Right lobe of liver (tissue), 6 donors: ENCODE data around the gene ADAMTS4. TPM values are rescaled to one million over a fixed set of nuclear protein-coding genes. Genes with fewer than 3 reads are reported as not detected.

Experiments used
- ATAC-seq, 4 donors: fragments of 200-7000 bp; cut with Tn5 transposase; one replicate each; pipeline ENCODE4 v1.9.1; 2020; ENCODE audit warnings: mild to moderate bottlenecking in 4 of 4, moderate library complexity in 4 of 4
- DNase-seq, 3 donors: peaks; one replicate each; pipeline ENCODE4 v3.0.0-alpha.2; 2020
- H3K27ac ChIP-seq, 3 donors: fragments of 200-600 bp; one replicate each; pipeline ENCODE4 v1.8.0; 2022
- H3K27me3 ChIP-seq, 2 donors: fragments of 200-600 bp; one replicate each; pipeline ENCODE4 v1.8.0; 2022
- H3K36me3 ChIP-seq, 4 donors: fragments of 200-600 bp; sonication (generic) in 1 of 4; one replicate each; pipeline versions ENCODE4 v1.5.1 to v1.8.0; 2017 to 2022; ENCODE audit warnings: control low read depth in 1 of 4
- H3K4me1 ChIP-seq, 4 donors: fragments of 200-600 bp; sonication (generic) in 1 of 4; one replicate each; pipeline versions ENCODE4 v1.5.1 to v1.8.0; 2017 to 2022; ENCODE audit warnings: control low read depth in 1 of 4
- H3K4me3 ChIP-seq, 3 donors: fragments of 200-600 bp; one replicate each; pipeline ENCODE4 v1.8.0; 2022
- H3K9me3 ChIP-seq, 4 donors: fragments of 200-600 bp; sonication (generic) in 1 of 4; one replicate each; pipeline versions ENCODE4 v1.5.1 to v1.8.0; 2017 to 2022; ENCODE audit warnings: control low read depth in 1 of 4
- POLR2A ChIP-seq: fragments of 450-650 bp; IDR thresholded peaks from one replicate; pipeline ENCODE4 v1.6.1; 2017; ENCODE audit warnings: antibody characterized with exemption, mild to moderate bottlenecking
- WGBS: methylation state at CpG from one replicate; pipeline ENCODE4 v1.1.6; 2018; ENCODE audit warnings: low coverage, low lambda C conversion rate; ENCODE audit not compliant: insufficient coverage; ENCODE audit errors: missing lambda C conversion rate; 5-methylcytosine and 5-hydroxymethylcytosine counted together
- intact Hi-C, 2 donors: fragments of 100-400 bp; cut with DNase I; formaldehyde crosslinking; loops; one replicate each; pipeline versions ENCODE4 v1.11.2 to v1.14.1; 2022
- total RNA-seq, 6 experiments: library from RNA; depleted of rRNA in 2 of 6; stranded (reverse); fragments of >200 nt in 2 of 6; fragmentation: NEBNext Ultra II Directional in 3 of 6; extraction: Animal tissue kit (Norgen Biotek cat#: 25700) in 3 of 6; gene quantifications; one replicate each; pipeline versions ENCODE4 v1.1.0 to v1.2.4, GENCODE V29; 2016 to 2023
- TF ChIP-seq, protein P1 (sequence below), 4 donors: fragments of 200-600 bp in 3 of 4; fragments of 450-650 bp in 1 of 4; IDR thresholded peaks; one replicate each; pipeline versions ENCODE4 v1.5.1 to v1.8.0; 2016 to 2022; ENCODE audit warnings: antibody characterized with exemption in 4 of 4, mild to moderate bottlenecking in 2 of 4
- donor health status: DM: no; HTN: yes; CAD: no.
- donor health status: DM: no; HTN: no; CAD: no.
- donor health status: DM: no; HTN: no; CAD: no.
- donor health status: DM: no; HTN: yes; CAD: no.
- donor health status: DM: no; HTN: yes; CAD: no.

ADAMTS4 gene
- total RNA-seq, 6 experiments from 2014 or later, result 0.29 to 11.0 (median 2.1) TPM

GRCh38 chr1:161175771-161176453 lies 22.9 kb downstream of the ADAMTS4 start:
- Histone ChIP-seq H3K36me3 (peaks cover 0 to 34% (median 13%) of the 10 kb centered on the region in 4 donors), H3K27ac (peak overlapping the region in 1 of 3 donors; percentile 80), H3K27me3 (no peaks in the 10 kb centered on the region), H3K4me3 (peak overlapping the region in 1 of 3 donors; percentile 72), H3K9me3 (no peaks in the 10 kb centered on the region), H3K4me1 (peaks cover 0 to 24% (median 7%) of the 10 kb centered on the region in 4 donors)
- intact Hi-C loops, result no loop called here
- TF ChIP-seq, protein P1, sequence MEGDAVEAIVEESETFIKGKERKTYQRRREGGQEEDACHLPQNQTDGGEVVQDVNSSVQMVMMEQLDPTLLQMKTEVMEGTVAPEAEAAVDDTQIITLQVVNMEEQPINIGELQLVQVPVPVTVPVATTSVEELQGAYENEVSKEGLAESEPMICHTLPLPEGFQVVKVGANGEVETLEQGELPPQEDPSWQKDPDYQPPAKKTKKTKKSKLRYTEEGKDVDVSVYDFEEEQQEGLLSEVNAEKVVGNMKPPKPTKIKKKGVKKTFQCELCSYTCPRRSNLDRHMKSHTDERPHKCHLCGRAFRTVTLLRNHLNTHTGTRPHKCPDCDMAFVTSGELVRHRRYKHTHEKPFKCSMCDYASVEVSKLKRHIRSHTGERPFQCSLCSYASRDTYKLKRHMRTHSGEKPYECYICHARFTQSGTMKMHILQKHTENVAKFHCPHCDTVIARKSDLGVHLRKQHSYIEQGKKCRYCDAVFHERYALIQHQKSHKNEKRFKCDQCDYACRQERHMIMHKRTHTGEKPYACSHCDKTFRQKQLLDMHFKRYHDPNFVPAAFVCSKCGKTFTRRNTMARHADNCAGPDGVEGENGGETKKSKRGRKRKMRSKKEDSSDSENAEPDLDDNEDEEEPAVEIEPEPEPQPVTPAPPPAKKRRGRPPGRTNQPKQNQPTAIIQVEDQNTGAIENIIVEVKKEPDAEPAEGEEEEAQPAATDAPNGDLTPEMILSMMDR (IDR thresholded peaks at IDR 0.05), result no peak
- no peak for TF ChIP-seq POLR2A
- ATAC-seq, result no peak
- WGBS, result 84% methylated on average over 7 of the region's 10 CpGs
- peak in 2 of 3 donors; percentile 14 to 40 for DNase-seq

GRCh38 chr1:161174911-161175310 lies 23.9 kb downstream of the ADAMTS4 start:
- Histone ChIP-seq H3K4me3 (no peak overlapping the region), H3K36me3 (peaks cover 0 to 40% (median 14%) of the 10 kb centered on the region in 4 donors), H3K27ac (no peak overlapping the region), H3K9me3 (no peaks in the 10 kb centered on the region), H3K27me3 (no peaks in the 10 kb centered on the region), H3K4me1 (peaks cover 0 to 24% (median 7%) of the 10 kb centered on the region in 4 donors)
- intact Hi-C loops, result no loop called here
- 96% methylated on average over 4 of the region's 11 CpGs for WGBS
- ATAC-seq (no peak), DNase-seq (peak in 2 of 3 donors; percentile 14 to 46)
- TF ChIP-seq, protein P1 (IDR thresholded peaks at IDR 0.05), result no peak
- no peak for TF ChIP-seq POLR2A

DNA sequence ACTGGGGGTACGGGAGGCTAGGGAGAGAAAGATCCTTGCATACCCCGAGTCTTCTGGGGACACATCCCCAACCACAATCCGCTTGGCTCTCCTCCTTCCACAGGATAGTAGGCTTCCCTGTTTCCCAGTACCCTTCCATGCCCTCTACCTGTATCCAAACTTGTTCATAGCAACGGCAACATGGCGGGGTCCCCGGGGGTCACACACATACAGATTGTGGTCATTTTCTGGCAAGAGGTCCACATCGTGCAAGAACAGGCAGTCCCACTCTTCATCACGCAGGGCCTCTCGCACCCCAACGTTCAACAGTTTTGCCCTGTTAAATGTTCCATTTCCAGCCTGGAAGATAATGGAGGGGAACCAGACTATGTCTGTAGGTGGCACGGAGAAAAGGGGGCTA lies 25.1 kb downstream of the ADAMTS4 start:
- no peak overlapping the region for H3K27ac ChIP-seq
- H3K9me3 ChIP-seq, result no peaks in the 10 kb centered on the region
- TF ChIP-seq, protein P1 (IDR thresholded peaks at IDR 0.05), result no peak
- TF ChIP-seq POLR2A, result no peak
- WGBS, result 93% methylated on average over 6 of the region's 11 CpGs
- intact Hi-C loops, result no loop called here
- ATAC-seq, result no peak
- H3K4me3 ChIP-seq, result no peak overlapping the region
- H3K36me3 ChIP-seq, result peaks cover 0 to 40% (median 14%) of the 10 kb centered on the region in 4 donors
- H3K27me3 ChIP-seq, result no peaks in the 10 kb centered on the region
- peak in 2 of 3 donors; percentile 6 to 20 for DNase-seq
- H3K4me1 ChIP-seq, result peaks cover 0 to 24% (median 7%) of the 10 kb centered on the region in 4 donors

GRCh38 chr1:161172776-161173376 lies 26.0 kb downstream of the ADAMTS4 start:
- H3K4me1 ChIP-seq, result peaks cover 0 to 17% (median 5%) of the 10 kb centered on the region in 4 donors
- ATAC-seq (no peak), DNase-seq (peak in 2 of 3 donors; percentile 15 to 30)
- no peaks in the 10 kb centered on the region for H3K9me3 ChIP-seq
- intact Hi-C loops, result no loop called here
- 33% methylated on average over 4 of the region's 4 CpGs for WGBS
- no peak overlapping the region for H3K27ac ChIP-seq
- no peaks in the 10 kb centered on the region for H3K27me3 ChIP-seq
- H3K36me3 ChIP-seq, result peaks cover 0 to 40% (median 14%) of the 10 kb centered on the region in 4 donors
- H3K4me3 ChIP-seq, result no peak overlapping the region
- no peak for TF ChIP-seq POLR2A
- TF ChIP-seq, protein P1 (IDR thresholded peaks at IDR 0.05), result no peak
